GM06990 (cell line): Measurements from ENCODE around the gene SNRNP200.

Experiments used
- DNase-seq: peaks from one replicate; pipeline ENCODE4 v3.0.0-alpha.2; 2011; ENCODE audit not compliant: insufficient read length; ENCODE audit errors: extremely low read depth
- H3K27me3 ChIP-seq: replicated peaks from 2 replicates; pipeline ENCODE4 v1.6.0; 2011; ENCODE audit warnings: low read length; ENCODE audit not compliant: control insufficient read depth, insufficient read depth
- H3K36me3 ChIP-seq: 2 replicates; pipeline ENCODE4 v1.5.1; 2011; ENCODE audit warnings: low read length; ENCODE audit not compliant: control insufficient read depth, insufficient read depth
- H3K4me3 ChIP-seq: replicated peaks from 2 replicates; pipeline ENCODE4 v1.5.1; 2011; ENCODE audit warnings: low read depth, mild to moderate bottlenecking, control low read depth, low read length
- TF ChIP-seq, protein P1 (sequence below): IDR thresholded peaks from 2 replicates; pipeline ENCODE4 v1.5.1; 2011; ENCODE audit warnings: low read length, control low read depth, mild to moderate bottlenecking, inconsistent platforms; ENCODE audit not compliant: insufficient read depth, poor library complexity, severe bottlenecking

SNRNP200 gene

DNA sequence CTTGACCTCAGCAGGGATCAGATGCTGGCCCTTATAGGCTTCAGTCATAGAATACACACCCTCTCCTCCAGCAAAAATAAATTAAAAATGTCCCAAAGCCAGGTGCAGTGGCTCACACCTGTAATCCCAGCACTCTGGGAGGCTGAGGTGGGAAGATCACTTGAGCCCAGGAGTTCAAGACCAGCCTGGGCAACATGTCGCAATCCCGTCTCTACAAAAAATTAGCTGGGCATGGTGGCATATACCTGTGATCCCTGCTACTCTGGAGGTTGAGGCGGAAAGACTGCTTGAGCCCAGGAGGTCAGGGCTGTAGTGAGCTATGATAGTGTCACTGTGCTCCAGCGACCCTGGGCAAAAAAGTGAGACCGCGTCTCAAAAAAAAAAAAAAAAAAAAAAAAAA lies 24.5 kb upstream of the SNRNP200 start:
- TF ChIP-seq, protein P1, sequence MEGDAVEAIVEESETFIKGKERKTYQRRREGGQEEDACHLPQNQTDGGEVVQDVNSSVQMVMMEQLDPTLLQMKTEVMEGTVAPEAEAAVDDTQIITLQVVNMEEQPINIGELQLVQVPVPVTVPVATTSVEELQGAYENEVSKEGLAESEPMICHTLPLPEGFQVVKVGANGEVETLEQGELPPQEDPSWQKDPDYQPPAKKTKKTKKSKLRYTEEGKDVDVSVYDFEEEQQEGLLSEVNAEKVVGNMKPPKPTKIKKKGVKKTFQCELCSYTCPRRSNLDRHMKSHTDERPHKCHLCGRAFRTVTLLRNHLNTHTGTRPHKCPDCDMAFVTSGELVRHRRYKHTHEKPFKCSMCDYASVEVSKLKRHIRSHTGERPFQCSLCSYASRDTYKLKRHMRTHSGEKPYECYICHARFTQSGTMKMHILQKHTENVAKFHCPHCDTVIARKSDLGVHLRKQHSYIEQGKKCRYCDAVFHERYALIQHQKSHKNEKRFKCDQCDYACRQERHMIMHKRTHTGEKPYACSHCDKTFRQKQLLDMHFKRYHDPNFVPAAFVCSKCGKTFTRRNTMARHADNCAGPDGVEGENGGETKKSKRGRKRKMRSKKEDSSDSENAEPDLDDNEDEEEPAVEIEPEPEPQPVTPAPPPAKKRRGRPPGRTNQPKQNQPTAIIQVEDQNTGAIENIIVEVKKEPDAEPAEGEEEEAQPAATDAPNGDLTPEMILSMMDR: no peak
- H3K36me3 ChIP-seq: peaks cover 2% of the 10 kb centered on the region

DNA sequence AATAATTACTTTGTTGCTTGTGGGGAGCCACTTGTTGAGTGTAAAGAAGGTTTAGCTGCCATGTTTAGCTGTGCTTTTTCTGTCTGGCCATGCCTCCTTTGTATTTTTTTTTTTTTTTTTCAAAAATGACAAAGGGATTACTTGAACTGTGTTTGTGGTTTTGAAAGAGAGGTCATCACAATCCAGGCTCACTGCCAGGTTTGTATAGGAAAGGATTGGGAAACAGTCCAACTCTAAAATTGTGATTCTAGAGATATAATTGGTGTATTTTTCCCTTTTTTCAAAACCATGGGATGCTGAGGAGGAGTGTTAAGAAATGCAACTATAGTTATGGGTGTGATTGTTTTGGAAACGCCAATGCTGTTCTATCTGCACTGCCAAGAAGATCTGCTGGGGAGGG lies 24.1 kb upstream of the SNRNP200 start:
- TF ChIP-seq, protein P1: no peak
- no peaks in the 10 kb centered on the region for H3K27me3 ChIP-seq
- no peak overlapping the region for H3K4me3 ChIP-seq
- peaks cover 2% of the 10 kb centered on the region for H3K36me3 ChIP-seq
- DNase-seq: no peak

More for the DNA sequence above, 24.5 kb upstream of the SNRNP200 start:
- H3K4me3 ChIP-seq: no peak overlapping the region
- no peaks in the 10 kb centered on the region for H3K27me3 ChIP-seq
- DNase-seq: no peak

DNA sequence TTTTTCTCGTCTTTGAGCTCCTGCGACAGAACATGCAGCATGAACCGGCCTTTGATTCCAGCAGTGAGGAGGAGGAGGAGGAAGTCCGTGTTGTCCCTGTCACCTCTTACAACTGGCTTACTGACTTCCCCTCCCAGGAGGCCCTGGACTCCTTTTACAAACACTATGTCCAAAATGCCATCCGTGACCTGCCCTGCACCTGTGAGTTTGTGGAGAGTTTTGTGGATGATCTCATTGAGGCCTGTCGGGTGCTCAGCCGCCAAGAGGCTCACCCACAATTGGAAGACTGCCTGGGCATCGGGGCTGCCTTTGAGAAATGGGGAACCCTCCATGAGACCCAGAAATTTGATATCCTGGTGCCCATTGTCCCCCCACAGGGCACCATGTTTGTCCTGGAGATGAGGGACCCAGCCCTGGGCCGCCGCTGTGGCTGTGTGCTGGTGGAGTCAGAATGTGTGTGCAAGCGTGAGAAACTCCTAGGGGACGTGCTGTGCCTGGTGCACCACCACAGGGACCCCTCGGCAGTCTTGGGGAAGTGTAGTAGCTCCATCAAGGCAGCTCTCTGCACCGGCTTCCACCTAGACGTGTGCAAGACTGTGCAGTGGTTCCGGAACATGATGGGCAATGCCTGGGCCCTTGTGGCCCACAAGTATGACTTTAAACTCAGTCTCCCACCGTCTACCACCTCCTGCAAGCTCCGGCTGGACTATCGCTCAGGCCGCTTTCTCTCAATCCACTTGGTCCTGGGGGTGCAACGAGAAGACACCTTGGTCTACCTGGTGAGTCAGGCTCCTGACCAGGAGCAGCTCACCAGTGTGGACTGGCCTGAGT lies 21.9 kb upstream of the SNRNP200 start:
- TF ChIP-seq, protein P1: no peak
- Histone ChIP-seq H3K36me3 (peaks cover 2% of the 10 kb centered on the region), H3K27me3 (no peaks in the 10 kb centered on the region), H3K4me3 (no peak overlapping the region)
- no peak for DNase-seq

DNA sequence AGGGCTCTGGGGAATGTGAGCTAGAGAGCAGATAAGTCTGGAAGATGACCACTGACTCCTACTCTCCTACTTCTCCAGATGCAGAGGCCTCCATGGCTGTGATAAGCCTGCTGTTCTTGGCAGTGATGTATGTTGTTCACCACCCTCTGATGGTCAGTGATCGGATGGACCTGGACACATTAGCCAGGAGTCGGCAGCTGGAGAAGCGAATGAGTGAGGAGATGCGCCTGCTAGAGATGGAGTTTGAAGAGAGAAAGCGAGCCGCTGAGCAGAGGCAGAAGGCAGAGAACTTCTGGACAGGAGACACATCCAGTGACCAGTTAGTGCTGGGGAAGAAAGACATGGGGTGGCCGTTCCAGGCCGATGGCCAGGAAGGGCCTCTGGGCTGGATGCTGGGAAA lies 21.2 kb upstream of the SNRNP200 start:
- no peak for DNase-seq
- Histone ChIP-seq H3K36me3 (peaks cover 2% of the 10 kb centered on the region), H3K27me3 (no peaks in the 10 kb centered on the region), H3K4me3 (no peak overlapping the region; the same call in 1 of the 2 replicates)
- TF ChIP-seq, protein P1: no peak

DNA sequence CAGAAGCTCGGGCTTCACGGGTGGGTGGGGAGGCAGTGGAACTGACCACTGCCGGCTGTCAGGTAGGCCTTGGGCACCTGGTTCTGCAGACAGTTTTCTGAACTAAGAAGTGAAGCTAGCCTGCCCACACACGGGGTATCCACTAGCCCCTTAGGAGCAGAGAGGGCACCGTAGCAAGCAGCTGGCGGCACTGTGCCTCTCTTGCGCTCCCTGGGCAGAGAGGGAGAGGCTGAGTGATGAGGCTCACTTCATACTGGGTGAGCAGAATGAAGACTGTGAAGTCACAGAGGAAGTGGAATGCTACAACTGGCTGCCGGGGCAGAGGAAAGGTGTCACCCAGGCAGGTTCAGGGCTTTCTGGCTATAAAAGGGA lies 20.5 kb upstream of the SNRNP200 start:
- TF ChIP-seq, protein P1: no peak
- Histone ChIP-seq H3K27me3 (no peaks in the 10 kb centered on the region), H3K36me3 (peaks cover 2% of the 10 kb centered on the region), H3K4me3 (peak overlapping the region; percentile 75)
- peak; percentile 50 for DNase-seq
